ENCODE data around the gene DAZAP1.

DNA sequence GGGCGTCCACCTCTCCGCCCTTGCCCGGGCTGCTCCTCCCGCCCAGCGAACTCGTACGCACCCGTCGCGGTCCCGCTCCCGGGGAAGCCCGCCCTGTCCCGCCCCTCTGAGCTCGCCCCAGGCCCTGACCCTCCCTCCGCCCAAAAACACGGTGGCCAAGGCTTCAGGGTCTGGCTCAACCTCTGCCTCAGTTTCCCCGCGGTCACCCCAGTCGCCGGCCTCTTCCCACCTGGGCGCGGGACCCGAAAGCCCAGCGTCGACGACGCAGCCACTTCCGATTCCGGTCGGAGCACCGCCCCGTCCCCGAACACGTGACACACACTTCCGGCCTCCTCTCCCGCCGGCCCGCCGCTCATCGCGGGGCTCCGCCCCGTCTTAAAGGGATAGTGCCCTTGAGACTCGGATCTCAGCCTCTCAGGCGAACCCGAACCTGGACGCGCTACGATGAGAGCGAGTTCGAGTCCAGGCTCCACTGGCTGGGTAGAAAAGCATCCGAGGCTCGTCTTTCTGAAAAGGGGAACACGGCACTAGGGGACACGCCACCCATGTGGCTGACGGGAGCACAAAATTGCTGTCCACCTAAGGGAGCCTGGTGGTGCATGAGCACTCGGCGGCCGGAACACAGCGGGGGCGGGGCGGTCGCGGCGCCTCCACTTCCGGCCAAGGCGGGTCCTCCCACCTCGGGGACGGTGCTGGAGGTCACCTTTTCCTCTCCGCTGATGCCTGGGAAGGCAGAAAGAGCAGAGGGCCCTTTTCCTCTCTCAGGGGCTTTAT lies 71.7 kb downstream of the DAZAP1 start, which contains the start of gene C19orf25:
- TF ChIP-seq YY1 (IDR thresholded peaks at IDR 0.05; ENCODE audit: insufficient read depth, insufficient read length) (no peak), ZNF274 (IDR thresholded peaks at IDR 0.05; ENCODE audit: low read depth, low read length) (no peak)
